ENCODE results near the gene POPDC3. TPM values are rescaled to one million over a fixed set of nuclear protein-coding genes. Genes with fewer than 3 reads are reported as not detected.

The POPDC3 gene
- total and polyA plus RNA-seq, 12 donors: 0.32 to 0.61 (median 0.41) TPM; not detected in 8

DNA sequence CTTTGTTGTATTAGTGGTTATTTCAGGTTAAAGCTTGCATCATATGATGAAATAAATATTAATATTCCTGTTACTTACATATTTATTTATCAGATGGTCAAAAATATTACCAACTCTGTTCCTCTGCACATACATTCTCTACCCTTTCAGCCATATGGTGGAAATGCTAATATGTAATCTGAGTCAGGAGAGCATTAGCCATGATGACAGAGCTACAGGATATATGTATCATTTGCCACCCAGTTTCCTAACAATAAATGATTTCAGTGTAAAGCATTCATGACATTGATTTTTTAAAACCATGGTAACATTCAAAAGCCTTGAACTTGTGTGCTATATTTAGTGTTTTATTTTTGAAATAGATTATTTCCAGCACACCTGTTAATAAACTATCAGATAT lies 16.6 kb downstream of the POPDC3 start:
- Histone ChIP-seq H3K27ac (no peak overlapping the region), H3K4me3 (no peak overlapping the region), H3K27me3 (peaks cover under 1% of the 10 kb centered on the region), H3K4me1 (replicated peaks in 1 of 2) (no peaks in the 10 kb centered on the region), H3K9me3 (replicated peaks in 1 of 3) (no peaks in the 10 kb centered on the region), H3K36me3 (replicated peaks in 1 of 2) (no peaks in the 10 kb centered on the region)
- intact Hi-C loops (cut with DNase I): no loop called here
- TF ChIP-seq POLR2A (IDR thresholded peaks at IDR 0.05): no peak
- TF ChIP-seq, protein P1, sequence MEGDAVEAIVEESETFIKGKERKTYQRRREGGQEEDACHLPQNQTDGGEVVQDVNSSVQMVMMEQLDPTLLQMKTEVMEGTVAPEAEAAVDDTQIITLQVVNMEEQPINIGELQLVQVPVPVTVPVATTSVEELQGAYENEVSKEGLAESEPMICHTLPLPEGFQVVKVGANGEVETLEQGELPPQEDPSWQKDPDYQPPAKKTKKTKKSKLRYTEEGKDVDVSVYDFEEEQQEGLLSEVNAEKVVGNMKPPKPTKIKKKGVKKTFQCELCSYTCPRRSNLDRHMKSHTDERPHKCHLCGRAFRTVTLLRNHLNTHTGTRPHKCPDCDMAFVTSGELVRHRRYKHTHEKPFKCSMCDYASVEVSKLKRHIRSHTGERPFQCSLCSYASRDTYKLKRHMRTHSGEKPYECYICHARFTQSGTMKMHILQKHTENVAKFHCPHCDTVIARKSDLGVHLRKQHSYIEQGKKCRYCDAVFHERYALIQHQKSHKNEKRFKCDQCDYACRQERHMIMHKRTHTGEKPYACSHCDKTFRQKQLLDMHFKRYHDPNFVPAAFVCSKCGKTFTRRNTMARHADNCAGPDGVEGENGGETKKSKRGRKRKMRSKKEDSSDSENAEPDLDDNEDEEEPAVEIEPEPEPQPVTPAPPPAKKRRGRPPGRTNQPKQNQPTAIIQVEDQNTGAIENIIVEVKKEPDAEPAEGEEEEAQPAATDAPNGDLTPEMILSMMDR (IDR thresholded peaks at IDR 0.05): no peak
- no peak for DNase-seq

DNA sequence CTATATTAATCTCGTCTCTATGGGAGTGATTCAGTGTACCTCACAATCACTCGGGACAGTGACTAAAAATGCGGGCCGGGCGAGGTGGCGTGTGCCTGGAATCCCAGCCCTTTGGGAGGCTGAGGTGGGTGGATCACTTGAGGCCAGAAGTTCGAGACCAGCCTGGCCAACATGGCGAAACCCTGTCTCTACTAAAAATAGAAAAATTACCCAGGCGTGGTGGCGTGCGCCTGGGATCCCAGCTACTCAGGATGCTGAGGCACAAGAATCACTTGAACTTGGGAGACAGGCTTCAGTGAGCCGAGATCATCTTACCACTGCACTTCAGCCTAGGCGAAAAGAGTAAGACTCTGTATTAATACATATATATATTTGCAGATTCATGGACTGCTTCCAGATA lies 17.4 kb downstream of the POPDC3 start:
- Histone ChIP-seq H3K36me3 (replicated peaks in 1 of 2) (no peaks in the 10 kb centered on the region), H3K4me1 (replicated peaks in 1 of 2) (no peaks in the 10 kb centered on the region), H3K27ac (no peak overlapping the region), H3K4me3 (no peak overlapping the region), H3K27me3 (peaks cover 4% of the 10 kb centered on the region), H3K9me3 (replicated peaks in 1 of 3) (no peaks in the 10 kb centered on the region)
- TF ChIP-seq POLR2A (IDR thresholded peaks at IDR 0.05): no peak
- TF ChIP-seq, protein P1 (IDR thresholded peaks at IDR 0.05): no peak
- DNase-seq: no peak
- 87 to 94% (median 91%) methylated on average over 13 of the region's 13 CpGs for WGBS, 4 donors
- intact Hi-C loops (cut with DNase I): no loop called here

- TF ChIP-seq POLR2A (IDR thresholded peaks at IDR 0.05): no peak
- TF ChIP-seq, protein P1 (IDR thresholded peaks at IDR 0.05): no peak
- DNase-seq: no peak
- Histone ChIP-seq H3K9me3 (replicated peaks in 1 of 3) (no peaks in the 10 kb centered on the region), H3K4me3 (no peak overlapping the region), H3K27ac (no peak overlapping the region), H3K4me1 (replicated peaks in 1 of 2) (no peaks in the 10 kb centered on the region), H3K27me3 (peaks cover 8% of the 10 kb centered on the region), H3K36me3 (replicated peaks in 1 of 2) (no peaks in the 10 kb centered on the region)
- intact Hi-C loops (cut with DNase I): no loop called here
- 49 to 69% (median 59%) methylated on average over 4 of the region's 4 CpGs for WGBS, 4 donors
These were observed 18.4 kb downstream of the POPDC3 start for GRCh38 chr6:105161421-105161820.

DNA sequence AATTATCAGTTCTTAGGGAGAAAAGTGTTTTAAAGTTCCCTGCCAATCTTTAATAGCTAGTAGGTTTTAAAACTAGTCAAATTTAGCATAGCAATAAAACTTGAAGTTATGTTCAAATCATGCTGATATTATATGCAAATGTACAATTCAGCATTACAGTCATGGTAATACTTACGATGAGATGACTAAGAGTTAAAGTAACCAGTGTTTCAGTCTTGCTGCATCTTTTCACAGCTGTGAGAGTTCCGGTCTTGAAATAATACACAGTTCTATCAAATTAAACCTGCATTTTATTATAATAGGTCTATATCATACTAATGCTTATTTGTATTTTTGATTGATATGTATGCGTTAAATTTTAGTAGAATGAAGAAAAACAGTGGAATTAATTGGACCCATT lies 26.1 kb downstream of the POPDC3 start:
- intact Hi-C loops (cut with DNase I): no loop called here
- no peak overlapping the region for H3K4me3 ChIP-seq
- WGBS, 4 donors: 82 to 92% (median 84%) methylated on average over 3 of the region's 3 CpGs
- TF ChIP-seq POLR2A (IDR thresholded peaks at IDR 0.05): no peak
- TF ChIP-seq, protein P1 (IDR thresholded peaks at IDR 0.05): no peak
- H3K36me3 ChIP-seq (replicated peaks in 1 of 2): no peaks in the 10 kb centered on the region
- H3K27me3 ChIP-seq: peaks cover 8% of the 10 kb centered on the region
- no peak overlapping the region for H3K27ac ChIP-seq
- H3K4me1 ChIP-seq (replicated peaks in 1 of 2): no peaks in the 10 kb centered on the region
- H3K9me3 ChIP-seq (replicated peaks in 1 of 3): no peaks in the 10 kb centered on the region
- DNase-seq: no peak

All from adrenal gland (tissue), 12 donors.